OCI-LY7 (cell line): ENCODE results near the gene RBMS2. TPM values are rescaled to one million over a fixed set of nuclear protein-coding genes. Genes with fewer than 3 reads are reported as not detected.

Experiments
- BruUV-seq: library from RNA; stranded (reverse); fragments of 400-500 nt; replicated peaks from 2 replicates; lab custom pipeline; 2021; lab: Mats Ljungman, UMichigan
- CTCF ChIA-PET: fragments of 300-600 bp; sonication (Branson Sonifier 250); formaldehyde crosslinking; loops from one replicate; lab custom pipeline; 2022; ENCODE audit warnings: antibody characterized with exemption; ENCODE audit not compliant: unreplicated experiment; lab: Charles Lee
- POLR2A ChIA-PET: fragments of 300-600 bp; sonication (Branson Sonifier 250); formaldehyde crosslinking; loops from one replicate; lab custom pipeline; 2022; ENCODE audit warnings: antibody characterized with exemption; lab: Charles Lee
- DNase-seq: peaks from one replicate; pipeline ENCODE4 v3.0.0-alpha.2; 2015; ENCODE audit warnings: low spot score
- H2AFZ ChIP-seq: fragments of 200-600 bp; sonication (generic), shearing (Covaris generic); 2 replicates; pipeline ENCODE4 v1.6.1; 2014; ENCODE audit warnings: mild to moderate bottlenecking, antibody characterized with exemption, low read length, moderate library complexity
- H3K27ac ChIP-seq: fragments of 200-600 bp; sonication (generic); 2 replicates; pipeline ENCODE4 v1.5.1; 2014; ENCODE audit warnings: mixed run types, low read depth, mild to moderate bottlenecking, moderate library complexity, low read length, inconsistent platforms; ENCODE audit not compliant: poor library complexity, severe bottlenecking
- H3K36me3 ChIP-seq: fragments of 200-600 bp; sonication (generic); 2 replicates; pipeline ENCODE4 v1.6.1; 2014; ENCODE audit warnings: mild to moderate bottlenecking, antibody characterized with exemption, low read length, moderate library complexity, mixed read lengths; ENCODE audit not compliant: insufficient read depth
- H3K4me1 ChIP-seq: fragments of 200-600 bp; sonication (generic); 2 replicates; pipeline ENCODE4 v1.5.1; 2014; ENCODE audit warnings: mild to moderate bottlenecking, low read length; ENCODE audit not compliant: insufficient read depth, poor library complexity, severe bottlenecking
- H3K4me2 ChIP-seq: fragments of 200-600 bp; sonication (generic); 2 replicates; pipeline ENCODE4 v1.6.1; 2014; ENCODE audit warnings: mild to moderate bottlenecking, low read length
- H3K4me3 ChIP-seq: fragments of 200-600 bp; sonication (generic); 2 replicates; pipeline ENCODE4 v1.5.1; 2014; ENCODE audit warnings: mild to moderate bottlenecking, low read depth, low read length; ENCODE audit not compliant: poor library complexity, severe bottlenecking
- H3K79me2 ChIP-seq: fragments of 200-600 bp; sonication (generic); 2 replicates; pipeline ENCODE4 v1.6.1; 2016; ENCODE audit warnings: low read depth, mild to moderate bottlenecking, low read length, moderate library complexity, mixed read lengths; ENCODE audit not compliant: insufficient read depth
- H3K9me2 ChIP-seq: fragments of 200-600 bp; sonication (generic); 2 replicates; pipeline ENCODE4 v1.6.1; 2016; ENCODE audit warnings: mild to moderate bottlenecking, low read length, mixed read lengths; ENCODE audit not compliant: insufficient read depth
- H3K9me3 ChIP-seq: fragments of 200-600 bp; sonication (generic); 2 replicates; pipeline ENCODE4 v1.6.1; 2014; ENCODE audit warnings: mild to moderate bottlenecking, mixed run types, low read length, mixed read lengths
- H4K20me1 ChIP-seq: fragments of 200-600 bp; sonication (generic); 2 replicates; pipeline ENCODE4 v1.6.1; 2014; ENCODE audit warnings: mild to moderate bottlenecking, antibody characterized with exemption, low read length, moderate library complexity, mixed read lengths; ENCODE audit not compliant: insufficient read depth
- EZH2phosphoT487 ChIP-seq: fragments of 200-600 bp; sonication (generic); IDR thresholded peaks from 2 replicates; pipeline ENCODE4 v1.6.1; 2018; ENCODE audit warnings: low read depth, borderline replicate concordance, mild to moderate bottlenecking, mixed run types, antibody characterized with exemption, low read length, moderate library complexity, mixed read lengths
- intact Hi-C: fragments of 100-400 bp; cut with micrococcal nuclease; formaldehyde crosslinking; loops from one replicate; pipeline ENCODE4 v1.10.0; 2022; ENCODE audit not compliant: unreplicated experiment
- total RNA-seq, 2 experiments: library from RNA; depleted of rRNA in 1 of 2; stranded (reverse); fragments of >200 nt in 1 of 2; shearing (Covaris generic) in 1 of 2; gene quantifications; 2 replicates each; pipeline ENCODE4 v1.2.3, GENCODE V29; 2014 to 2022
- TF ChIP-seq, protein P1 (sequence below): fragments of 200-600 bp; sonication (generic); conservative IDR thresholded peaks from 2 replicates; pipeline ENCODE4 v1.5.1; 2014; ENCODE audit warnings: mild to moderate bottlenecking, antibody characterized with exemption, low read length, moderate library complexity, mixed read lengths

RBMS2 gene
- total RNA-seq, 2 experiments from 2014 or later, result 0.27 to 0.32 TPM

- Histone ChIP-seq H3K79me2 (no peaks in the 10 kb centered on the region), H3K4me2 (no peak overlapping the region), H3K4me3 (no peak overlapping the region), H3K36me3 (peaks cover 3% of the 10 kb centered on the region; the same call in 1 of the 2 replicates), H3K9me3 (no peaks in the 10 kb centered on the region), H4K20me1 (no peaks in the 10 kb centered on the region), H3K27ac (no peak overlapping the region), H3K4me1 (peaks cover 20% of the 10 kb centered on the region), H3K9me2 (no peaks in the 10 kb centered on the region), H2AFZ (no peak overlapping the region)
- TF ChIP-seq, protein P1, sequence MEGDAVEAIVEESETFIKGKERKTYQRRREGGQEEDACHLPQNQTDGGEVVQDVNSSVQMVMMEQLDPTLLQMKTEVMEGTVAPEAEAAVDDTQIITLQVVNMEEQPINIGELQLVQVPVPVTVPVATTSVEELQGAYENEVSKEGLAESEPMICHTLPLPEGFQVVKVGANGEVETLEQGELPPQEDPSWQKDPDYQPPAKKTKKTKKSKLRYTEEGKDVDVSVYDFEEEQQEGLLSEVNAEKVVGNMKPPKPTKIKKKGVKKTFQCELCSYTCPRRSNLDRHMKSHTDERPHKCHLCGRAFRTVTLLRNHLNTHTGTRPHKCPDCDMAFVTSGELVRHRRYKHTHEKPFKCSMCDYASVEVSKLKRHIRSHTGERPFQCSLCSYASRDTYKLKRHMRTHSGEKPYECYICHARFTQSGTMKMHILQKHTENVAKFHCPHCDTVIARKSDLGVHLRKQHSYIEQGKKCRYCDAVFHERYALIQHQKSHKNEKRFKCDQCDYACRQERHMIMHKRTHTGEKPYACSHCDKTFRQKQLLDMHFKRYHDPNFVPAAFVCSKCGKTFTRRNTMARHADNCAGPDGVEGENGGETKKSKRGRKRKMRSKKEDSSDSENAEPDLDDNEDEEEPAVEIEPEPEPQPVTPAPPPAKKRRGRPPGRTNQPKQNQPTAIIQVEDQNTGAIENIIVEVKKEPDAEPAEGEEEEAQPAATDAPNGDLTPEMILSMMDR, result no peak
- TF ChIP-seq EZH2phosphoT487, result no peak
- BruUV-seq, result no TSS peak
- intact Hi-C loops, result loop anchor here (5.0 kb wide), 1 partner anchor 77 kb away; no protein-coding TSS in a partner anchor
- DNase-seq, result no peak
- ChIA-PET CTCF (interaction anchor here (1.1 kb wide), 1 partner anchor 47 kb away, joined by 3 read pairs; no protein-coding TSS in a partner anchor), POLR2A (interaction anchor here (1.0 kb wide), 1 partner anchor 32 kb away, joined by 3 read pairs; no protein-coding TSS in a partner anchor)
Measured at GRCh38 chr12:56589783-56590182, 68.2 kb downstream of the RBMS2 start.

DNA sequence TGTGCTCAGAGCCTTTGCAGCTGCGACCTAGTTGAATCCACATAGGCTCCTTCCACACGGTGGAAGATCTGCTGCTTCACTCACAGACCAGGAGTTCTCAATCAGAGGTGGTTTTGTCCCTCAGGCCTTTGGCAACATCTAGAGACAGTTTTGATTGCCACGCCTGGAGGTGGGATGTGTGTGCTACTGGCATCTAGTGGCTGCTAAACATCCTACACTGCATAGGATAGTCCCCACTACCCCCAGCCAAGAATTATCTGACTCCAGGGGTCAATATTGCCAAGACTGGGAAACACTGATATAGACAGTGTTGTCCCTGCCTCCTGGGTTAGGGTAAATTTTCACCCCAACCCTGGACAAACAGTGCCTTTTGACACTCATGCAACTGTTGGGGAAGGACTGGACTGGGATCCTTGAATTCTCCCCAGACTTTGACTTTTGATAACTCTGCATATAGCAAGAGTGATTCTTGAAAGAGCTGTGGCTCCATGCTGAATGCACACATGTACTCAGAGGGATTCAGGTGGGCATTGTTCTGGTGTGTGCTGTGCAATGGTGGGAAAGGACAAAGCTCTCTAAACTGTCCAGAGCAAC lies 68.7 kb downstream of the RBMS2 start:
- POLR2A ChIA-PET, result interaction anchor here (1.1 kb wide), 1 partner anchor 69 kb away, joined by 3 read pairs; the partner anchor contains the start of gene RBMS2

More for the DNA sequence above, 68.7 kb downstream of the RBMS2 start:
- H4K20me1 ChIP-seq, result no peaks in the 10 kb centered on the region
- no peak overlapping the region for H3K27ac ChIP-seq
- H3K4me1 ChIP-seq, result peaks cover 20% of the 10 kb centered on the region
- H3K4me2 ChIP-seq, result no peak overlapping the region
- TF ChIP-seq, protein P1, result peak; percentile 82
- TF ChIP-seq EZH2phosphoT487, result no peak
- intact Hi-C loops, result loop anchor here (5.0 kb wide), 1 partner anchor 78 kb away; no protein-coding TSS in a partner anchor
- peak; percentile 59 for DNase-seq
- BruUV-seq, result no TSS peak
- no peaks in the 10 kb centered on the region for H3K9me2 ChIP-seq
- H2AFZ ChIP-seq, result no peak overlapping the region
- H3K9me3 ChIP-seq, result no peaks in the 10 kb centered on the region
- no peak overlapping the region for H3K4me3 ChIP-seq
- CTCF ChIA-PET, result interaction anchor here (0.5 to 1.1 kb wide), 3 partner anchors 9 to 46 kb away, joined by 3 to 4 read pairs (median 3); no protein-coding TSS in a partner anchor
- H3K36me3 ChIP-seq, result peaks cover 5% of the 10 kb centered on the region; the same call in 1 of the 2 replicates
- H3K79me2 ChIP-seq, result no peaks in the 10 kb centered on the region
